NCI-H1105 treated with DMSO at 0.1 percent for 48 hours (cell line): ENCODE results near the gene CPNE5.

ENCODE experiments used
- DNase-seq: peaks from one replicate; lab custom pipeline; 2025; lab: John Stamatoyannopoulos, UW

The CPNE5 gene

GRCh38 chr6:36857325-36857724, 18.1 kb upstream of the CPNE5 start:
- DNase-seq, result no peak

- peak; percentile 91 for DNase-seq
These were observed 17.0 kb upstream of the CPNE5 start for GRCh38 chr6:36856277-36856676.

GRCh38 chr6:36855750-36856149, 16.5 kb upstream of the CPNE5 start:
- DNase-seq, result no peak

- DNase-seq, result no peak
These were observed 14.1 kb upstream of the CPNE5 start for GRCh38 chr6:36853325-36853724.

- no peak for DNase-seq
These were observed 13.4 kb upstream of the CPNE5 start for GRCh38 chr6:36852481-36853147.

GRCh38 chr6:36851626-36852025, 12.4 kb upstream of the CPNE5 start:
- no peak for DNase-seq

- DNase-seq, result peak; percentile 76
These were observed 11.9 kb upstream of the CPNE5 start for GRCh38 chr6:36851149-36851614.

GRCh38 chr6:36850021-36850420, 10.8 kb upstream of the CPNE5 start:
- DNase-seq, result no peak

GRCh38 chr6:36848658-36849441, 9.6 kb upstream of the CPNE5 start:
- peak; percentile 87 for DNase-seq

GRCh38 chr6:36847991-36848390, 8.7 kb upstream of the CPNE5 start:
- DNase-seq, result no peak

GRCh38 chr6:36847152-36847551, 7.9 kb upstream of the CPNE5 start:
- no peak for DNase-seq

GRCh38 chr6:36845233-36845632, 6.0 kb upstream of the CPNE5 start:
- no peak for DNase-seq

GRCh38 chr6:36844232-36845170, 5.3 kb upstream of the CPNE5 start:
- DNase-seq, result no peak

GRCh38 chr6:36843170-36843569, 3.9 kb upstream of the CPNE5 start:
- DNase-seq, result no peak

GRCh38 chr6:36841756-36842155, 2.5 kb upstream of the CPNE5 start:
- DNase-seq, result no peak

- no peak for DNase-seq
These were observed 1.5 kb upstream of the CPNE5 start for GRCh38 chr6:36840432-36841403.

GRCh38 chr6:36839749-36840431, 646 bp upstream of the CPNE5 start:
- peak; percentile 39 for DNase-seq

- no peak for DNase-seq
These were observed 1.6 kb downstream of the CPNE5 start for GRCh38 chr6:36837686-36838085.

GRCh38 chr6:36837022-36837339, 2.3 kb downstream of the CPNE5 start:
- no peak for DNase-seq

- DNase-seq, result no peak
These were observed 2.9 kb downstream of the CPNE5 start for GRCh38 chr6:36836111-36837021.
